CD4-positive, alpha-beta T cell treated with Interleukin-6 at 100 ng/mL for 8 hours (primary cell): Measurements from ENCODE around the gene ZNF414.
"Not testable (repeated sequence)": the region's sequence is repeated elsewhere in the genome, so short reads cannot be mapped to it uniquely, and the experiment has no call there.

Experiments used
- DNase-seq: peaks from one replicate; pipeline ENCODE4 v3.0.0-alpha.2; 2020; ENCODE audit warnings: mixed read lengths, low spot score

Gene ZNF414, protein sequence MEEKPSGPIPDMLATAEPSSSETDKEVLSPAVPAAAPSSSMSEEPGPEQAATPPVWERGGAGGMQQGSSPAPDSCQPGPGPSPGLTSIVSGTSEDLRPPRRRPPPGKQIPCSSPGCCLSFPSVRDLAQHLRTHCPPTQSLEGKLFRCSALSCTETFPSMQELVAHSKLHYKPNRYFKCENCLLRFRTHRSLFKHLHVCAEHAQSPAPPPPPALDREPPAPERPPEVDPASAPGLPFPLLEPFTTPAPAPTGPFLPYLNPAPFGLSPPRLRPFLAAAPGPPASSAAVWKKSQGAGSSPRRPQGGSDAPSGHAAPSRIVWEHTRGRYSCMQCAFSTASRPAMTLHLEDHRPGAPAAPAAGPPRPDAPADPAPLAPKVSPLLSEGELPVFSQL

DNA sequence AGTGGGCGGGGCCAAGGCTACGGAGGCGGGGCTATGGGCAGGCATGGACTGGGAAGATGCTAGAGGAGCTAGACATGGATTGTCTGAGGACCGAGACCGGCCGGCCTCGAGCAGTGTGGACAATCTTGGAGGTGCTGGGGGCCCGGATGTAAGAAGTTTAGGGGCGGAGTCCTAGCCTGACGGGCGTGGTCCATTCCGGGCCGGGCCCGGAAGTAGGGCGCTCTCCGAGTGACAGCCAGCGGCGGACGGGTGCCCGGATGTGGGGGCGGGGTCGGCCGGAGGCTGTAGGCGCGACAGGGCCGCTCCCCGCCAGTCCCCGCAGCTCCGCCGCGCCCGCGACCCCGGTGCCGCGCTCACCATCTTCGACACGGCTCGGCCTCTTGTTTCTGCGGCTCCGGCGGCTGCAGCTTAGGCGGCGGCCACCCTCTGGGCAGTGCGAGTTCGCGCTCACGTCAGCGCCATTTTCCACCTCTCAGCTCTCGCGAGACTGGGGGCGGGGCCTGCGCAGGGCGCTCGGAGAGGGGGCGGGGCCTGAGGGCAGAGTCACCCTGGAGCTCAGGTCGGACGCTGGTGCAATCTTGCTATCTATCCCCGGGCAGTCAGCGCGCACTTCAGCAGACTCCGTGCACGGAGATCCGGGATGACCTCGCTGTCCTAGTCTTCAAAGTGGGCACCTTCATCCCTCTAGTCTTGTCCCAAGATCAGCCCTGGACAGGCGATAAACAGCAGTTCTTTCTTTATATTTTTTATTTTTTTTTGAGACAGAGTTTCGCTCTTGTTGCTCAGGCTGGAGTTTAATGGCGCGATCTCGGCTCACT is at the start of gene ZNF414:
Gene ZNF414 (minus strand): TSS at position 481 of the 818 bp plus-strand sequence. CDS start 121 bp downstream, at position 360.
- peak; percentile 95 for DNase-seq

DNA sequence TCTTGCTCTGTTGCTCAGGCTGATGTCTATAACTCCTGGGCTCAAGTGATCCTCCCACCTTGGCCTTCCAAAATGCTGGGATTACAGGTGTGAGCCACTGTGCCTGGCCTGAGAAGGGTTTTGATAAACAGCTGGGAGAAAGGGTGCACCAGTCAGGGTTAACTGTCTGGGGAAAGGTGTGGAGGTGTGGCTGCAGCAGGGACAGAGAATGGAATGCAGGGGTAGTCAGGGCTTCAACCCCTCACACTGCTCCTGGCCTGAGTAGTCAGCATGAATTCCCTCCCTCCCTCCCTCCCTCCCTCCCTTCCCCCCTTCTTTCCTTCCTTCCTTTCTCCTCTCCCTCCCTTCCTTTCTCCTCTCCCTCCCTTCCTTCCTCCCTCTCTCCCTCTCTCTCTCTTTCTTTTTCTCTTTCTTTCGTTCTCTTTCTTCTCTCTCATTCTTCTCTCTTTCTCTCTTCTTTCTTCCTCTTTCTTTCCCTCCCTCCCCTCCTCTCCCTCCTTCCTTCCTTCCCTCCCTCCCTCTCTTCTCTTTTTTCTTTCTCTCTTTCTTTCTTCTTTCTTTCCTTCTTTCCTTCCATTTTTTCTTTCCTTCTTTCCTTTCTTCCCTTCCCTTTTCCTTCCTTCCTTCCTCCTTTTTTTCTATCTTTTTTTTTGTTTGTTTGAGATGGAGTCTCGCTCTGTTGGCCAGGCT is 47.3 kb upstream of the ZNF414 start:
- no peak for DNase-seq

DNA sequence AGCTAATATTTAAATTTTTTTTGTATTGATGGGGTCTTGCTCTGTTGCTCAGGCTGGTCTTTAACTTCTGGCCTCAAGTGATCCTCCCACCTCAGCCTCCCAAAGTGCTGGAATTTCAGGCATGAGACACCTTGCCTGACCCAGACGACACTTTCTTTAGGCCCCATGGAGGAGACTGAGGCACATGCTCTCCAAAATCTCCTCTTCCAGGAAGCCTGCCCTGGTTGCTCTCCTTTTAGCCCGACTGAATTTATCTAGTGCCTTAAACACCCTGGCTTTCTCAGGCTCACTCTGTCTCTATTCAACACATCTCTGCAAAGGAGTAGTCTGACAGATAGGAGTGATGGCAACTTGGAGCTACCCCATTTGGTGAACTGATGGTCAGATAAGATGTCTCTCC is 44.4 kb upstream of the ZNF414 start:
- no peak for DNase-seq

- no peak for DNase-seq
These were observed 43.8 kb upstream of the ZNF414 start for GRCh38 chr19:8557642-8558238.

DNA sequence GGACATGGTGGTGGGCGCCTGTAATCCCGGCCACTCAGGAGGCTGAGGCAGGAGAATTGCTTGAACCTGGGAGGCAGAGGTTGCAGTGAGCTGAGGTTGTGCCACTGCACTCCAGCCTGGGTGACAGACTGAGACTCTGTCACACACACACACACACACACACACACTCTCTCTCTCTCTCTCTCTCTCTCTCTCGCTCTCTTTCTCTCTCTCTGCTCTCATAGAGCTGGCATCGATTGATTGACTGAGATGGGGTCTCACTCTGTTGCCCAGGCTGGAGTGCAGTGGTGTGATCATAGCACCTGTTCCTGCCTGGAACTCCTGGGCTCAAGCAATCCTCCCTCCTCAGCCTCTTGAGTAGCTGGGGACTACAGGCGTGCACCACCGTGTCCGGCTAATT is 39.8 kb upstream of the ZNF414 start:
- DNase-seq: not testable (repeated sequence)

DNA sequence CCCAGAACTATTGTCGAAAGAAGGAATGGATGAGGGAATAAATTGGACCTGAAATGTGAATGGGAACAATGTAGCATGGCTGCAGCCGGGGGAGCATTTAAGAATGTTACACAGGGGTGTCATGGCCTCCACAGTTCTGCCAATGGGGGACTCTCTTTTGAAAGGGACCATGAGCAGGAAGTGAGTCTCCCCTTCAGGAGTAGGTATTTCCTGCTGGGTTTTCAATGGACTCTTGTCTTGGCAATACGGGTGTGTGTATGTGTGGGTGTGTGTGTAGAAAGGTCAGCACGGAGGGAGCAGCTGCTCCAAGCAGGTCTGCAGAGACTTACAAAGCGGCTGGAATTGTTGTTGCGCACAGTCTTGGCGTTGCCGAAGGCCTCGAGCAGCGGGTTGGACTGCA is 38.8 kb upstream of the ZNF414 start:
- DNase-seq: no peak

DNA sequence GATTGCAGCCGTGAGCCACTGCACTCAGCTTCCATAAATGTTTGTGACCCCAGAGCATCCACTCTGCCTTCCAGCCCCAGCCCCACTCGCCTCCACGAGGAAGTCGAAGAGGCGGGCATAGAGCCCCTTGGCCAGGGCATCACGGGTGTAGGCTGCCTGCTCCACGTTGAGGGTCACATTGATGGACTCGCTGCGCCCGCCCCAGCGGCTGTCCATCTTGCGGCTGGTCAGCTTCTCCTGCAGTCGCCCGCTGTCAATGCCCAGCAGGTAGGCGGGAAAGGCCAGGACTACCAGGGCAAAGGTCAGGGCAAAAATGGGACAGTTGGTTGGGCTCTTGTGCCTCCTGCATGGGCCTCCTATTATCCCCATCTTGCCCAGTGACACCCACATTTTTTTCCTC is 36.1 kb upstream of the ZNF414 start:
- no peak for DNase-seq

DNA sequence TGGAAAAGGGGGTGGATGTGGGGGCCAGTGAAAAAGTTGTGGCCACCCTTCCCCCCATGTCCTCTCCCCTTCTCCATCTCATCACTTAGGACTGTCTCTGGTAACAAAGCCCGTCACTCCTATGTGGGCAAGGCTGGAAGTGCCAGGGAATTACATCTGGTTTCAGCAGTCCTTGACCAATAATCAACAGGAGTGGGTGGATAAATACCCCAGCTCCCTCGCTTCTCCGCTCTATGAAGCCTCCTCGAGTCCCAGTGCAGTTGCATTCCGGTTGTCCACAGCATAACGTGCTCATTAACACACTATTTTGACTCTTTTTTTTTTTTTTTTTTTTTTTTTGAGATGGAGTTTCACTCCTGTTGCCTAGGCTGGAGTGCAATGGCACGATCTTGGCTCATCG is 31.8 kb upstream of the ZNF414 start:
- DNase-seq: no peak

DNA sequence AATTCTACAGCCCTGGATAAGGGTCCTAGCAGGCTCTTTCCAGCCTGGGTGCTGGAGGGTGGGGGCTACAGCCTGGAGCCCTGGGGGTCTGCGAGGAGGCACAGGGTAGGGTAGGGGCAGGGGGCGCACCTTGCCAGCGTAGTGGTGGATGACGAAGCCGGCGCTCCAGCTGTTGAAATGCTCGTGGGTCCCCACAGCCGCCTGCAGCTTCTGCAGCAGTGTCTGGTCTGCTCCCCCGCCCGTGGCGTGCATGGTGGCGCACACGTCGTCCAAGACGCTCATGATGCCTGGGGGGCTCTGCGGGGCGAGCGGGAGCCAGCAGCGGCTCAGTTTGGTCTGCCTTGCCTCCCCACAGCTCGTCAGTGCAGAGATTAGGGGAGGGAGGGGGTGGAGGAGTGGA is 30.2 kb upstream of the ZNF414 start:
- DNase-seq: no peak

GRCh38 chr19:8539621-8540149 is 25.7 kb upstream of the ZNF414 start:
- no peak for DNase-seq

DNA sequence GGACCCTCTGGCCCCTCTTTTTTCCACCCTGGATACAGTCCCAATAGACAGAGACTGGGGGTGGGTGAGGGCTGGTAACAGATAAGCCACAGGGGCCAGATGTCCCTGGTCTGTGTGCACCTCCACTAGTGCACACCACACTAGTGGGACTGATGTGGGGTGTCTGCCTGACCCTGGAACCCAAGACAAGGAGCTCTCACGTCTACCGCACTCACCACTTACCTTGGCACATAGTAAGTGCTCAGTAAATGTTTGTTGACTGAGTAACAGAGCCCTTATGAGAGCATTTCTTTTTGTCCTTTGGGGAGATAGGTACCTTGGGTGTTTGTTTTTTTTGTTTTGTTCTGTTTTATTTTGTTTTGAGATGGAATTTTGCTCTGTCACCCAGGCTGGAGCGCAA is 23.1 kb upstream of the ZNF414 start:
- no peak for DNase-seq

- no peak for DNase-seq
These were observed 22.3 kb upstream of the ZNF414 start for GRCh38 chr19:8536282-8536681.

DNA sequence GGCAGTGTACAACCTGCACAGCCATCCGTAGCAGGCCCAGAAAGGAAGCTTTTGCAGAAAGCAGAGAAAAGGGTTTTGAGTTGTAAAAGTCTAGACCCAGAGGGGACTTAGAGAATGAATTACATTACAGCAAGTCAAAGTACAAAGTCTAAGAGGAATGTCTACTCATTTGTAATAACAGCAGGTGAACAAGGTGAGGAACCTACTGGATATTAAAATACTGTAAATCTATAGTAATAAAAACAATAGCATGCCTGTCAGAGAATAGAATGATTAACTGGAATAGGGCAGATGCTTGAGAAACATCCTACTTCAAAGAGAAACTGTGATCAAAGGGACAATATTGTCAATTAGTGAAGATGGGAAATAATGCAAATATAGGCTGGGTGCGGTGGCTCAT is 18.3 kb upstream of the ZNF414 start:
- DNase-seq: no peak

- no peak for DNase-seq
These were observed 17.5 kb upstream of the ZNF414 start for GRCh38 chr19:8531470-8531869.

- DNase-seq: no peak
These were observed 16.2 kb upstream of the ZNF414 start for GRCh38 chr19:8530061-8530679.

GRCh38 chr19:8529369-8530006 is 15.5 kb upstream of the ZNF414 start:
- no peak for DNase-seq

GRCh38 chr19:8528500-8528899 is 14.5 kb upstream of the ZNF414 start:
- no peak for DNase-seq

DNA sequence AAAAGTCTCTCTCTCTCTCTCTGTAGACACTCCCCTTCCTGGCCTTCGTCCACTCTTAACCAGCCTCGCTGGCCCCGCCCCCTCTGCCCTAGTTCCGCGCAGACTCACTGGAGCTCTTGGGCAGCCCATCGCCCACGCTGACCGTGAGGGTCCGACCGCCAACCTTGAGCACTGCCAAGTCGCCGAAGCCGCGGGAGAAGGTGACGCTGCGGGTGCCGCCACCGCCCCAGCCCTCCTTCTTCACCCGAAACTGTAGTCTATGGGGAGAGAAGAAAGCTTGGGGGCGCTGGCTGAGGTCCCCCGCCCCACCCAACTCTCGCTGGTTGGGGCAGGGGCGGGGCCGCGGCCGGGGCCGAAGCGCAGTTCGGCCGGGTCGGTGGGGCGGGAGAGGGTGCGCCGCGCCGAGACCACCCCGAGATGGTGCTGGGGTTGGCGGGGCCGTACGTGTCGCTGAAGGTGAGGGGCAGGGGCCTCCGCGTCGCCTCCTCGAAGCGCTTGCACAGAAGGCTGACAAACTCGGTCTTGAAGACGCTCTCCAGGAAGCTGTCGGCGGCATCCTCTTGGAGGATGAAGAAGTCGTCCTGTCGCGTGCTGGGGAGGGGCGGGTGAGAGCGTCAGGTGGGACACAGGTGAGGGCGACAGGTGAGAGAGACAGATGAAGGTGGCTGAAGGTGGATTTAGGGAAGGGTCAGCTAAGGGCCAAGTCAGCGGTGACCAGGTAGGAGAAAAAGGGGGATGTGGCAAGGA is 12.6 kb upstream of the ZNF414 start:
- no peak for DNase-seq

- DNase-seq: no peak
These were observed 11.4 kb upstream of the ZNF414 start for GRCh38 chr19:8525401-8525684.

DNA sequence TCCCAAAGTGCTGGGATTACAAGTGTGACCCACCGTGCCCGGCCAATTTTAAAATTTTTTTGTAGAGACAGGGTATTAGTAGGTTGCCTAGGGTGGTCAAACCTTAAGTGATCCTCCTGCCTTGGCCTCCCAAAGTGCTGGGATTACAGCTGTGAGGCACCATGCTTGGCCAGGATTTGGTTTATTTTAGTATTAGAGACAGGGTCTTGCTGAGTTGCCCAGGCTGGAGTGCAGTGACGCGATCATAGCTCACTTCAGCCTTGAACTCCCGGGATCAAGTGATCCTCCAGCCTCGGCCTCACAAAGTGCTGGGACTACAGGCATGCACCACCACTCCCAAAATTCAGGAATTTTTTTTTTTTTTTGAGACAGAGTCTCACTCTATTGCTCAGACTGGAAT is 5.4 kb upstream of the ZNF414 start:
- no peak for DNase-seq

GRCh38 chr19:8518536-8518935 is 4.6 kb upstream of the ZNF414 start:
- no peak for DNase-seq
